NOMO-1 (cell line): ENCODE results near the gene SCAF11.
"Not testable (repeated sequence)": the region's sequence is repeated elsewhere in the genome, so short reads cannot be mapped to it uniquely, and the experiment has no call there.

Experiments
- DNase-seq, 2 experiments: peaks; one replicate each; lab custom pipeline; 2025; ENCODE audit not compliant: unreplicated experiment in 2 of 2; lab: John Stamatoyannopoulos, UW

The SCAF11 gene, protein sequence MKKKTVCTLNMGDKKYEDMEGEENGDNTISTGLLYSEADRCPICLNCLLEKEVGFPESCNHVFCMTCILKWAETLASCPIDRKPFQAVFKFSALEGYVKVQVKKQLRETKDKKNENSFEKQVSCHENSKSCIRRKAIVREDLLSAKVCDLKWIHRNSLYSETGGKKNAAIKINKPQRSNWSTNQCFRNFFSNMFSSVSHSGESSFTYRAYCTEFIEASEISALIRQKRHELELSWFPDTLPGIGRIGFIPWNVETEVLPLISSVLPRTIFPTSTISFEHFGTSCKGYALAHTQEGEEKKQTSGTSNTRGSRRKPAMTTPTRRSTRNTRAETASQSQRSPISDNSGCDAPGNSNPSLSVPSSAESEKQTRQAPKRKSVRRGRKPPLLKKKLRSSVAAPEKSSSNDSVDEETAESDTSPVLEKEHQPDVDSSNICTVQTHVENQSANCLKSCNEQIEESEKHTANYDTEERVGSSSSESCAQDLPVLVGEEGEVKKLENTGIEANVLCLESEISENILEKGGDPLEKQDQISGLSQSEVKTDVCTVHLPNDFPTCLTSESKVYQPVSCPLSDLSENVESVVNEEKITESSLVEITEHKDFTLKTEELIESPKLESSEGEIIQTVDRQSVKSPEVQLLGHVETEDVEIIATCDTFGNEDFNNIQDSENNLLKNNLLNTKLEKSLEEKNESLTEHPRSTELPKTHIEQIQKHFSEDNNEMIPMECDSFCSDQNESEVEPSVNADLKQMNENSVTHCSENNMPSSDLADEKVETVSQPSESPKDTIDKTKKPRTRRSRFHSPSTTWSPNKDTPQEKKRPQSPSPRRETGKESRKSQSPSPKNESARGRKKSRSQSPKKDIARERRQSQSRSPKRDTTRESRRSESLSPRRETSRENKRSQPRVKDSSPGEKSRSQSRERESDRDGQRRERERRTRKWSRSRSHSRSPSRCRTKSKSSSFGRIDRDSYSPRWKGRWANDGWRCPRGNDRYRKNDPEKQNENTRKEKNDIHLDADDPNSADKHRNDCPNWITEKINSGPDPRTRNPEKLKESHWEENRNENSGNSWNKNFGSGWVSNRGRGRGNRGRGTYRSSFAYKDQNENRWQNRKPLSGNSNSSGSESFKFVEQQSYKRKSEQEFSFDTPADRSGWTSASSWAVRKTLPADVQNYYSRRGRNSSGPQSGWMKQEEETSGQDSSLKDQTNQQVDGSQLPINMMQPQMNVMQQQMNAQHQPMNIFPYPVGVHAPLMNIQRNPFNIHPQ (N-terminal part only)

DNA sequence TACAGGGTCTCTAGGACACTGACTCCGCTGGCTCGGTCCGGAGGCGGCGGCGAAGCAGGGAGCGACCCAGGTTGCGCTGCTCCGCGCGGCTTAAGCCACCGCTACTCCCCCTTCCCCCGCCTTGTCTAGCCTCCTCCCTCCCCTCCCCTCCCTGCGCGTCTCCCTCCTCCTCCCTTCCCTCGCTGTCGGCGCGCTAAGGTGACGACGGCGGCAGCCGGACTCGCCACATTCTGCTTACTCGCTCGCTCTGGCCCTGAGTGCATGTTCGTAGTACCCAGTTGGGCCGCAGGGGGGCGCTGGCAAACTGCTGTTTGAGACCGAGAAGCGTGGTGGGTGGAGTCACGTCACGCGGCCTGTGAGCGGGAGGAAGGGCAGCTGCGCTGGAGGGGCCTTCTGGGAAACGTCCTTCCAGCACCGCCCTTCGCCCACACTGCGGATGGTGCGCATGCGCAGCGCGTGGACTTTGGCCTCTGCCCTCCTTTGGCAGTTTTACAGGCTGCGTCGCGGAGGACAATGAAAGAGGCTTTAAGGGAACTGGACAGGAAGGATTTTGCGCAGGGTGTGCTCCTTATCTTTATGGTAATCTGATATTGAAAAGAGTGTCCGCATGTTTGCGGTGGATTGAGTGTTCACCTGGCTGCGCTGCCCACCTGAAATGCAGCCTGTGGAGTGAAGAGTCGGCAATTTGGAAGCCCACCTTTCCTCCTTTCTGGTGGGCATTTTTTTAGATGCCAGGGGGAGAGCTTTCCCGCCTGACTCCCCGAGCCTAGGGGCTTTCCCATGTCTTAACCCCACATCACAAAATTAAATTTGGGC, at the start of gene SCAF11:
TSS of gene SCAF11 (minus strand) at position 107 of the 816 bp plus-strand sequence. CDS start 26,407 bp downstream, outside the sequence.
- peak; percentile 97 to 99 for DNase-seq

DNA sequence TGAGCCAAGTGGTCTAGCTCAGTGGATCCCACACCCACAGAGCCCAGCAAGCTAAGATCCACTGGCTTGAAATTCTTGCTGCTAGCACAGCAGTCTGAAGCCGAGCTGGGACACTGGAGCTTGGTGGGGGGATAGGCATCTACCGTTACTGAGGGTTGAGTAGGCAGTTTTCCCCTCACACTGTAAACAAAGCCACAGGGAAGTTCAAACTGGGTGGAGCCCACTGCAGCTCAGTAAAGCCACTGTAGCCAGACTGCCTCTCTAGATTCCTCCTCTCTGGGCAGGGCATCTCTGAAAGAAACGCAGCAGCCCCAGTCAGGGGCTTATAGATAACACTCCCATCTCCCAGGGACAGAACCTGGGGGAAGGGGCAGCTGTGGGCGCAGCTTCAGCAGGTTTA, 46.7 kb upstream of the SCAF11 start:
- DNase-seq, result not testable (repeated sequence)

DNA sequence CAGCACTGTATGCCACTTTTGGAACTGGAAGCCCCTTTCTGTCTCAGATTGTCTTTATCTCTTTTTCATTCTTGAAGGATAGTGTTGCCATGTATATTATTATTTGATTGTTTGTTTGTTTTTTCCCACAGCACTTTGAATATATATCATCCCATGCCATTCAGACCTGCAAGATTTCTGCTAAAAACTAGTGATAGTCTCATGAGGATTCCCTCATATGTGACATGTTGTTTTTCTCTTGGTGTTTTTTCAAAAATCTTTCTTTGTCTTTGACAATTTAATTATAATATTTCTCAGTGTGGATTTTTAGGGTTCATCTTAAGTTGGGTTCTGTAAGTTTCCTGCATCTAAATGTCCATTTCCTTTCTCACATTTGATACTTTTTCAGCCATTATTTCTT, 36.8 kb upstream of the SCAF11 start:
- DNase-seq, result no peak

DNA sequence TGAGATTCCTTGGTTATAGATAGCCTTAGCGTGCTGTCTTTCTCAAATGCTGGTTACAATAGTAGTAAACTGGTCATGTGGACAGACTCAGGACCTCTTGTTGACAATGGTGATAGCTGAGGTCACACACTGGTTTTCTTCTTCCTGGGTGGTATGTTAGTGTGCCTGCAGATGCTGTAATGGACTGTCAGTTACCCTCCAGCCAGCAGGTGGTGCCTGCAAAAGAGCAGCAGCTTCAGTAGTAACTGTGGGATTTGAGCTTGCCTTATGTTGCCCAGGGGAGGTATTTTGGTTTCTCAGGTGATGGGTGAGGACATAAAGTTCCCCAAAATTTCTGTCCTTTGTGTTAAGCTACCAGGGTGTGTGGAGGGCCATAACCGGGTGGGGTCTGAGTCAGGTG, 33.7 kb upstream of the SCAF11 start:
- DNase-seq, result no peak

DNA sequence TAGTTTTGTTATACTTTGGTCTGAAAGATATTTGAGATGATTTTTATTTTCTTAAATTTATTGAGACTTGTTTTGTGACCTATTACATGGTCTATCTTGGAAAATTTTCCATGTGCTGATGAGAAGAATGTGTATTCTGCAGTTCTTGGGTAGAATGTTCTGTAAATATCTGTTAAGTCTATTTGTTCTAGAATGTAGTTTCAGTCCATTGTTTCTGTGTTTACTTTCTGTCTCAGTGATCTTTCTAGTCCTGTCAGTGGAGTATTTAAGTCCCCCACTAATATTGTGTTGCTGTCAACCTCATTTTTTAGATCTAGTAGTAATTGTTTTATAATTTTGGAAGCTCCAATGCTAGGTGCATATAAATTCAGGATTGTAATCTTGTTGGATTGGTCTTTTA, 30.4 kb upstream of the SCAF11 start:
- DNase-seq, result no peak

DNA sequence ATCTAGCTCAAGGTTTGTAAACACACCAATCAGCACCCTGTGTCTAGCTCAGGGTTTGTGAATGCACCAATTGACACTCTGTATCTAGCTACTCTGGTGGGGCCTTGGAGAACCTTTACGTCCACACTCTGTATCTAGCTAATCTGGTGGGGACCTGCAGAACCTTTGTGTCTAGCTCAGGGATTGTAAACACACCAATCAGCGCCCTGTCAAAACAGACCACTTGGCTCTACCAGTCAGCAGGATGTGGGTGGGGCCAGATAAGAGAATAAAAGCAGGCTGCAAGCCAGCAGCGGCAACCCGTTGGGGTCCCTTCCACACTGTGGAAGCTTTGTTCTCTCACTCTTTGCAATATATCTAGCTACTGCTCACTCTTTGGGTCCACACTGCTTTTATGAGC, 28.3 kb upstream of the SCAF11 start:
- DNase-seq, result not testable (repeated sequence)

DNA sequence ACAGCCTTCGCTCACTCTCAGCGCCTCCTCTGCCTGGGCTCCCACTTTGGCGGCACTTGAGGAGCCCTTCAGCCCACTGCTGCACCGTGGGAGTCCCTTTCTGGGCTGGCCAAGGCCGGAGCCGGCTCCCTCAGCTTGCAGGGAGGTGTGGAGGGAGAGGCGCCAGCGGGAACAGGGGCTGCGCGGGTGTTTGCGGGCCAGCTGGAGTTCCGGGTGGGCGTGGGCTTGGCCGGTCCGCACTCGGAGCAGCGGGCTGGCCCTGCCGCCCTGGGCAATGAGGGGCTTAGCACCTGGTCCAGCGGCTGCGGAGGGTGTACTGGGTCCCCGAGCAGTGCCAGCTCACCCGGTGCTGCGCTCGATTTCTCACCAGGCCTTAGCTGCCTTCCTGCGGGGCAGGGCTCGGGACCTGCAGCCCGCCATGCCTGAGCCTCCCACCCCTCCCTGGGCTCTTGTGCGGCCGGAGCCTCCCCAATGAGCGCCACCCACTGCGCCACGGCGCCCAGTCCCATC, 27.5 kb upstream of the SCAF11 start:
- not testable (repeated sequence) for DNase-seq

DNA sequence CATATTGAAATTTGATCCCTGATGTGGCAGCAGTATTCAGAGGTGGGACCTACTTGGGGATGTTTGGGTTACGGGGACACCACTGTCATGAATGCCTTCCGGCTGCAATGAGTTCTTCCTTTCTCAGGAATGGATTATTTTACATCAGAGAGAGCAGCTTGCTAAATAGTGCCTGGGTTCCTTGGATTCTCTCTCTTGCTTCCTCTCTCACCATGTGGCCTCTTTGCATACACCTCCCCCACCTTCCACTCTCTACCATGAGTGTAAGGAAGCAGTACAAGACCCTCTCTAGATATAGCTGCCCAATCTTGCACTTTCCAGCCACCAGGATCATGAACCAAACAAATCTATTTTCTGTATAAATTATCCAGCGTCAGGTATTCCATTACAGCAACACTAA, 15.4 kb upstream of the SCAF11 start:
- no peak for DNase-seq

DNA sequence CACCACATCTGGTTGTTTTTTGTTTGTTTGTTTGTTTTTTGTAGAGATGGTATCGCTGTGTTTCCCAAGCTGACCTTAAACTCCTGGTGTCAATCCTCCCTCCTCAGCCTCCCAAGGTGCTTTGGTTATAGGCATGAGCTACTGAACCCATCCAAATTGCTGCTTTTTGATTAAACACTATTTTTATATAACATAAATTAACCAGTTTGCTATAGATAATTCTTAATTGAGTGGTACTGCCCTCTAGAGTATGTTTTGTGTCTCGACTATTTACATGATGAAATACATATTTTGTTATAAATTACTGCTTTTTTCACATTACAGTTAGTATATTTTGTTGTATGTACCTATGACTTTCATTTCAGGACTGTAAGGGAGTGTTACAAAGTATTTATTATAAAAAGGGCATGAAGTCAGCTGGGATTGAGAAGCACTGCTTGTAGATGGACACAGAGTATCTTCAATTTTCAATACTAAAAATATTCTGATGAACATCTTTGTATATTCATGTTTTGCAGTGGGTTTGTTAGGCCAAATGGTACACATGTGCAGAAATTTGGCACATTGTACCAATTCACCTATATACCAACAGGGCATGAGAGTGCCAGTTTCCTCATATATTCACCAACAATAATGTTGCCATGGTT, 14.9 kb upstream of the SCAF11 start:
- peak in 1 of 2 experiments; percentile 15 for DNase-seq

DNA sequence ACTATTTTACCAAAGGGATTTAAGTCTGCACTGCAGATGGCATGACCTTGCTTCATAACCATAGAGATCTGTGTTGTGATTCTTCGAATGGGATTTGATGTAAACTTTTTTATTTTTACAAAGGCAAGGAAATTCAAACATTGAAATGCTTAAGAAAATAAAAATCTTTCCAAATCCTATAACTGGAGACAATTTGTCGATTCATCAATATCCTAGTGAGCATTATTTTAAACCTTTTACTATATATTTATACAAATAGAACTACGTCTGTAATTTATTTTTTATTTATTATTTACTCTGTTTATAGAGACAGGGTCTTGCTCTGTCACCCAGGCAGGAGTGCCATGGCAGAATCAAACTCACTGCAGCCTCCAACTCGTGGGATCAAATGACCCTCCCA, 14.3 kb upstream of the SCAF11 start:
- no peak for DNase-seq

DNA sequence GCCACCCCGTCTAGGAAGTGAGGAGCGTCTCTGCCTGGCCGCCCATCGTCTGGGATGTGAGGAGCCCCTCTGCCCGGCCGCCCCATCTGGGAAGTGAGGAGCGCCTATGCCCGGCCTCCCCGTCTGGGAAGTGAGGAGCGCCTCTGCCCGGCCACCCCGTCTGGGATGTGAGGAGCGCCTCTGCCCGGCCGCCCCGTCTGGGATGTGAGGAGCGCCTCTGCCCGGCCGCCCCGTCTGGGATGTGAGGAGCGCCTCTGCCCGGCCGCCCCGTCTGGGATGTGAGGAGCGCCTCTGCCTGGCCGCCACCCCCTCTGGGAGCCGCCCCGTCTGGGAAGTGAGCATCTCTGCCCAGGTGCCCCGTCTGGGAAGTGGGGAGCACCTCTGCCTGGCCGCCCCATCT, 9.7 kb upstream of the SCAF11 start:
- not testable (repeated sequence) for DNase-seq

DNA sequence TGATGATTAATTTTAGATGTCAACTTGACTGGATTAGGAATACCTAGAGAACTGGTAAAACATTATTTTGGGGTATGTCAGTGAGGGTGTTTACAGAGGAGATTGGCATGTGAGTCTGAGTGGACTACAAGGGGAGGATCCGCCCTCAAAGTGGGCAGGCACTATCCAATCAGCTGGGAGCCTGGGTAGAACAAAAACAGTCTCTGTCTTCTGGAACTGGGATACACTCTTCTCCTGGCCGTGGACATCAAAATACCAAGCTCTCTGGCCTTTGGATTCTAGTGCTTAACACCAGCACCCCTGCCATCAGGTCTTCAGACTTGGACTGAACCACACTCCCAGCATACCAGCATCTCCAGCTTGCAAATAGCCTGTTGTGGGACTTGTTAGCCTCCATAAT, 4.4 kb upstream of the SCAF11 start:
- no peak for DNase-seq

DNA sequence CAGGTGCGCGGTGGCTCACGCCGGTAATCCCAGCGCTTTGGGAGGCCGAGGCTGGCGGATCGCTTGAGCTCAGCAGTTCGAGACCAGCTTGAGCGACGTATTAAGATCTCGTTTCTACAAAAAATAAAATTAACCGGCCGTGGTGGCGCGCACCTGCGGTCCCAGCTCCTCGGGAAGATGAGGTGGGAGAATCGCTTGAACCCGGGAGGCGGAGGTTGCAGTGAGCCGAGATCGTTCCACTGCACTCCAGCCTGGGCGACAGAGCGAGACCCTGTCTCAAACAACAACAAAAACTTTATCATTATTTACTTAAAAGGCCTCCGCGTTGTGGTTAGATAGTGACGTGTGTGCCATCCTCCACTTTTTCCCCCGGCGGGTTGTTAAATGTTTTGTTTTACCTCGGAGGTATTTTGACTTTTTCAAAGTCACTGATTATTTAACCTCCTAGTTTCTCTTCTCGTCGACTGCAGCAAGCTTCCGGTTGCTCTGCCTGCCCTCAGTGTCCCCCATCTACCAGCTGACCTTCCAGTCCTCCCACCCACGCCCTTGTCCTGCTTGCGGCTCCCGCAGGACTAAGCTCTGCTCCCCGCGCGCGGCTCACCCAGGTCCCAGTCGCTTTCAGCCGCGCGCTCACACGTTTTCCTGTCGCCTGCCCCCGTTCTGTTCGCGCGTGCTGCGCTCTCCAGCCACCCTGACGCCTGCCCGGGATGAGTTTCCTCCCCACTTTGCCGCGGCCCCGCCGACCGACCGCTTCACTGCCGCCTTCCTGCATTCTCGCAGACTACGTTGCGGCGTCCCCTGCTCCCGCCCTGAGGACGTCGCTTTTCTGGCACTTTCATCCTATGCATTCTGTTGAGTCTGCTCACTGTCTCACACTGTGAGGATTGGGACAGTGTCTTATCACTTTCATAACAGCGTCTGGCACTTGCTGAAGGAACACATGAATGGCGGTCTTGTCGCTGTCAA, 1.2 kb upstream of the SCAF11 start:
- DNase-seq, result peak; percentile 86 to 89

DNA sequence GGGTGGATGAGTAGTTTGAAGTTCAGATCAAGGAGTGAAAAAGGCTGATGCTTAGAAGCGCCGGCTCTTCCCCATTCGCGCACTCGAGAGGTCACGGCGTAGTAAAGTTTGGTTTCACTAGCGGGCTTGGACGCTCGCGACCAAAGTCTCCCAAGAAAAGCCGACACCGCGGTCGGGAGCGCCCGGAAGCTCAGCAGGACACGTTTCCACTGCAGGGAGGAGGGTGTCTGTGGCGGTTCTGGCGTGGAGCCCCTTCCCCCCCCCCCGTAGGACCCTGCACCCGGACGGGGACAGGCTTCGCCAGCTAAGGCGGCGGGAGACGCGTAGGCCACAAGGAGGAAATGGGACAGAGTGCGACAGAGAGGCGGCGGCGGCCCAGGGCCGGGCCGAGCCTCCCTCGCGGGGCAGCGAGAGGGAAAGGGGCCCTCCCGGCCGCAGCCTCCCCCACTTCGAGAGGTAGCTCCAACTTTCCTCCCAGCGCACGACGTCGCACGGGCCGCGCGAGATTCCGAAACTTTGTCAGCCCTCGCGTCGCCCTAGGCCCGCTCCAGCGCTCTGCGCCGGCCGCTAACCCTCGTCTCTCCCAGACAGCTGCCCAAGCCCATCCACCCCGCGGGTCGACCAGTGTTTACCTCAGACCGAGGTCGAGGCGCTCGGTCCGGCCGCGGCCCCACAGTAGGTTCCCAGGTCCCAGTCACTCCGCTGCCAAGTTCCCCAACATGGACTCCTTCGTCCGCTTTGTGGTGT, 480 bp downstream of the SCAF11 start:
- DNase-seq, result peak; percentile 70 to 72

DNA sequence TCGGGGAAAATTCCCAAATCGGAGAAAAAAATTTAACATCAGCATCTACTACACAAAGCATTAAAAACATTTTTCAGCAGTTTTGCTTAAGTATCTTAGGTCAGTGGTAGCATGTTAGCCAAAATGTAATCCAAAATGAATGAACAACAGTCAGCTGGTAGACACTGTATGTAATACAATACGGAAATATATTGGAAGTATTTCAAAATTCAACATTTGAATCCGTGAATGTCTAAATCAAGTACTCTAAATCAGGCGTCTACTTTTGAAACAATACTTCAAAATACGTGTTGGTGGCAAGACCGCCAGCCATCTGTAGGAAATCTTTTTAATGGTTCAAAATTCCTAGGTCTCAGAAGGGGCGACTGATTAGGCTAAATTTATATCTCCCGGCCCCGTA, 1.1 kb downstream of the SCAF11 start:
- peak in 1 of 2 experiments; percentile 57 for DNase-seq

DNA sequence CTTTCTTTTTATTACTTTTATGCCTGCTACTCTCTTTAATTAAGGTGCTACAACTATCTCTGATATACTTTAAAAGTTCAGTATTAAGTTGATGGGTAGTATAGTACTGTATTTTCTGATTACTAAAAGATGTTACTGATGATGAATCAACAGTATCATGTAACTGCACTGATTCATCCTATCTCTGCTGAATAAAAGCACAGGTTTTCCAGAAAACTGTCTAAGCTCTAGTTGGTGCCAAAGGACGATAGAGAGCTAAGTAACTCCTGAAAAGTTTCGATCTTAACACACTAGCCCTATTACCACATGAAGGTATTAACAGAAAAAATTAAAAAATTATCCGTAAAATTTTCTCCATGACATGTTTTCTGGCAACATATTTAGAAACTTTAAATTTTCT, 2.1 kb downstream of the SCAF11 start:
- no peak for DNase-seq

DNA sequence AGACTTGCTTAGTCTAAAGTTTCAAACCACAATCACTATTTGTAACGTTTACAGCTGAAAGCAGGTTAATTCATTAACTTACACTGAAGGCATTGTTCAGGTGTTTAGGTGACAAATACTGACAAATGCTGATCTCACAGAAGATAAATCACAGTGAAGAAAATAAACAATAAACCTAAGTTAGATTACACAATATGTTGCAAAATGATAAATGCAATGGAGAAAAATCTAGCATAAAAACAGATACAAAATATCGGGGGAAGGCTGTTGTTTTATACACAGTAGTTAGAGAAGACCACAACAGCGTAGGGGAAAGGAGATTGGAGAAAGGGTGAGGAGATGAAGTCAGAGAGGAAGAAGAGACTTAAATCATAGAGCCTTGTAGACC, 3.0 kb downstream of the SCAF11 start:
- no peak for DNase-seq
